ENCODE measurements around the gene TOMM22.

DNA sequence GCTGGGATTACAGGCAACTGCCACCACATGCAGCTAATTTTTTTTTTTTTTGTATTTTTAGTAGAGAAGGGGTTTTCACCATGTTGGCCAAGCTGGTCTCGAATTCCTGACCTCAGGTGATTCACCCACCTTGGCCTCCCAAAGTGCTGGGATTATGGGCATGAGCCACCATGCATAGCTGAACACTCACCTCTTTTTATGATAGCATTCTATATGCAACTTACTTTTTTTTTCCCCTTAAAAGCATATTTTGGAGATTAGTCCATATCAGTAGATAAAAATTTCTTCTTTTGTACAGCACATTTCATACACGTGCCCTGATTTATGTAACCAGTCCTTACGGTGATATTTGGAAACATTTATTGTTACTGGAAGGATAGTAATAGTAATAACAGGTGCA lies 38.6 kb downstream of the TOMM22 start:
- TF ChIP-seq, protein P1, sequence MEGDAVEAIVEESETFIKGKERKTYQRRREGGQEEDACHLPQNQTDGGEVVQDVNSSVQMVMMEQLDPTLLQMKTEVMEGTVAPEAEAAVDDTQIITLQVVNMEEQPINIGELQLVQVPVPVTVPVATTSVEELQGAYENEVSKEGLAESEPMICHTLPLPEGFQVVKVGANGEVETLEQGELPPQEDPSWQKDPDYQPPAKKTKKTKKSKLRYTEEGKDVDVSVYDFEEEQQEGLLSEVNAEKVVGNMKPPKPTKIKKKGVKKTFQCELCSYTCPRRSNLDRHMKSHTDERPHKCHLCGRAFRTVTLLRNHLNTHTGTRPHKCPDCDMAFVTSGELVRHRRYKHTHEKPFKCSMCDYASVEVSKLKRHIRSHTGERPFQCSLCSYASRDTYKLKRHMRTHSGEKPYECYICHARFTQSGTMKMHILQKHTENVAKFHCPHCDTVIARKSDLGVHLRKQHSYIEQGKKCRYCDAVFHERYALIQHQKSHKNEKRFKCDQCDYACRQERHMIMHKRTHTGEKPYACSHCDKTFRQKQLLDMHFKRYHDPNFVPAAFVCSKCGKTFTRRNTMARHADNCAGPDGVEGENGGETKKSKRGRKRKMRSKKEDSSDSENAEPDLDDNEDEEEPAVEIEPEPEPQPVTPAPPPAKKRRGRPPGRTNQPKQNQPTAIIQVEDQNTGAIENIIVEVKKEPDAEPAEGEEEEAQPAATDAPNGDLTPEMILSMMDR (tag by site-specific recombination; IDR thresholded peaks at IDR 0.05), result no peak
- TF ChIP-seq ZFP37 (tag by site-specific recombination; IDR thresholded peaks at IDR 0.05) (no peak), ZNF10 (tag by site-specific recombination; IDR thresholded peaks at IDR 0.05) (no peak), ZNF292 (tag by site-specific recombination; IDR thresholded peaks at IDR 0.05; ENCODE audit: borderline replicate concordance, low read depth) (no peak), ZNF501 (tag by site-specific recombination; IDR thresholded peaks at IDR 0.05) (no peak), ZNF48 (tag by site-specific recombination; IDR thresholded peaks at IDR 0.05) (no peak), ZNF768 (tag by site-specific recombination; IDR thresholded peaks at IDR 0.05) (no peak), YY1 (tag by site-specific recombination; IDR thresholded peaks at IDR 0.05) (no peak), ZNF423 (tag by site-specific recombination; IDR thresholded peaks at IDR 0.05) (no peak)
- TF ChIP-seq, protein P2, sequence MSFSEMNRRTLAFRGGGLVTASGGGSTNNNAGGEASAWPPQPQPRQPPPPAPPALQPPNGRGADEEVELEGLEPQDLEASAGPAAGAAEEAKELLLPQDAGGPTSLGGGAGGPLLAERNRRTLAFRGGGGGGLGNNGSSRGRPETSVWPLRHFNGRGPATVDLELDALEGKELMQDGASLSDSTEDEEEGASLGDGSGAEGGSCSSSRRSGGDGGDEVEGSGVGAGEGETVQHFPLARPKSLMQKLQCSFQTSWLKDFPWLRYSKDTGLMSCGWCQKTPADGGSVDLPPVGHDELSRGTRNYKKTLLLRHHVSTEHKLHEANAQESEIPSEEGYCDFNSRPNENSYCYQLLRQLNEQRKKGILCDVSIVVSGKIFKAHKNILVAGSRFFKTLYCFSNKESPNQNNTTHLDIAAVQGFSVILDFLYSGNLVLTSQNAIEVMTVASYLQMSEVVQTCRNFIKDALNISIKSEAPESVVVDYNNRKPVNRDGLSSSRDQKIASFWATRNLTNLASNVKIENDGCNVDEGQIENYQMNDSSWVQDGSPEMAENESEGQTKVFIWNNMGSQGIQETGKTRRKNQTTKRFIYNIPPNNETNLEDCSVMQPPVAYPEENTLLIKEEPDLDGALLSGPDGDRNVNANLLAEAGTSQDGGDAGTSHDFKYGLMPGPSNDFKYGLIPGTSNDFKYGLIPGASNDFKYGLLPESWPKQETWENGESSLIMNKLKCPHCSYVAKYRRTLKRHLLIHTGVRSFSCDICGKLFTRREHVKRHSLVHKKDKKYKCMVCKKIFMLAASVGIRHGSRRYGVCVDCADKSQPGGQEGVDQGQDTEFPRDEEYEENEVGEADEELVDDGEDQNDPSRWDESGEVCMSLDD (tag by site-specific recombination; IDR thresholded peaks at IDR 0.05), result no peak
- TF ChIP-seq, protein P3, sequence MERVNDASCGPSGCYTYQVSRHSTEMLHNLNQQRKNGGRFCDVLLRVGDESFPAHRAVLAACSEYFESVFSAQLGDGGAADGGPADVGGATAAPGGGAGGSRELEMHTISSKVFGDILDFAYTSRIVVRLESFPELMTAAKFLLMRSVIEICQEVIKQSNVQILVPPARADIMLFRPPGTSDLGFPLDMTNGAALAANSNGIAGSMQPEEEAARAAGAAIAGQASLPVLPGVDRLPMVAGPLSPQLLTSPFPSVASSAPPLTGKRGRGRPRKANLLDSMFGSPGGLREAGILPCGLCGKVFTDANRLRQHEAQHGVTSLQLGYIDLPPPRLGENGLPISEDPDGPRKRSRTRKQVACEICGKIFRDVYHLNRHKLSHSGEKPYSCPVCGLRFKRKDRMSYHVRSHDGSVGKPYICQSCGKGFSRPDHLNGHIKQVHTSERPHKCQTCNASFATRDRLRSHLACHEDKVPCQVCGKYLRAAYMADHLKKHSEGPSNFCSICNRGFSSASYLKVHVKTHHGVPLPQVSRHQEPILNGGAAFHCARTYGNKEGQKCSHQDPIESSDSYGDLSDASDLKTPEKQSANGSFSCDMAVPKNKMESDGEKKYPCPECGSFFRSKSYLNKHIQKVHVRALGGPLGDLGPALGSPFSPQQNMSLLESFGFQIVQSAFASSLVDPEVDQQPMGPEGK (tag by site-specific recombination; IDR thresholded peaks at IDR 0.05), result no peak
- TF ChIP-seq, protein P4, sequence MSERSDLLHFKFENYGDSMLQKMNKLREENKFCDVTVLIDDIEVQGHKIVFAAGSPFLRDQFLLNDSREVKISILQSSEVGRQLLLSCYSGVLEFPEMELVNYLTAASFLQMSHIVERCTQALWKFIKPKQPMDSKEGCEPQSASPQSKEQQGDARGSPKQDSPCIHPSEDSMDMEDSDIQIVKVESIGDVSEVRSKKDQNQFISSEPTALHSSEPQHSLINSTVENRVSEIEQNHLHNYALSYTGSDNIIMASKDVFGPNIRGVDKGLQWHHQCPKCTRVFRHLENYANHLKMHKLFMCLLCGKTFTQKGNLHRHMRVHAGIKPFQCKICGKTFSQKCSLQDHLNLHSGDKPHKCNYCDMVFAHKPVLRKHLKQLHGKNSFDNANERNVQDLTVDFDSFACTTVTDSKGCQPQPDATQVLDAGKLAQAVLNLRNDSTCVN (tag by site-specific recombination; optimal IDR thresholded peaks at IDR 0.05), result no peak
- TF ChIP-seq, protein P5, sequence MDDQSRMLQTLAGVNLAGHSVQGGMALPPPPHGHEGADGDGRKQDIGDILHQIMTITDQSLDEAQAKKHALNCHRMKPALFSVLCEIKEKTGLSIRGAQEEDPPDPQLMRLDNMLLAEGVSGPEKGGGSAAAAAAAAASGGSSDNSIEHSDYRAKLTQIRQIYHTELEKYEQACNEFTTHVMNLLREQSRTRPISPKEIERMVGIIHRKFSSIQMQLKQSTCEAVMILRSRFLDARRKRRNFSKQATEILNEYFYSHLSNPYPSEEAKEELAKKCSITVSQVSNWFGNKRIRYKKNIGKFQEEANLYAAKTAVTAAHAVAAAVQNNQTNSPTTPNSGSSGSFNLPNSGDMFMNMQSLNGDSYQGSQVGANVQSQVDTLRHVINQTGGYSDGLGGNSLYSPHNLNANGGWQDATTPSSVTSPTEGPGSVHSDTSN (CRISPR knock-in tag; IDR thresholded peaks at IDR 0.05), result no peak

Measured in HEK293 (cell line).